ENCODE results near the gene PCMT1. TPM values are rescaled to one million over a fixed set of nuclear protein-coding genes. Genes with fewer than 3 reads are reported as not detected.

Gene PCMT1
- total RNA-seq, result 10 to 100 TPM; 48.6 to 89.5 TPM

- Mint-ChIP-seq H3K36me3 (ENCODE audit: low read depth) (peaks cover 14% of the 10 kb centered on the region), H3K4me3 (peak within 1 kb of the TSS; percentile 92), H3K27ac (peak within 1 kb of the TSS; percentile 81), H3K9me3 (no peaks in the 10 kb centered on the region), H3K27me3 (no peaks in the 10 kb centered on the region), H3K4me1 (peaks cover 15% of the 10 kb centered on the region)
- peak; percentile 91 for ATAC-seq (replicated peaks)
Measured at GRCh38 chr6:149749594-149750135, at the start of gene PCMT1. TSS of gene PCMT1 (plus strand) at chr6:149749741. CDS start at chr6:149749902, 161 bp downstream.

GRCh38 chr6:149701714-149702113 is 47.8 kb upstream of the PCMT1 start:
- Mint-ChIP-seq H3K4me3 (no peak overlapping the region), H3K4me1 (peaks cover 21% of the 10 kb centered on the region), H3K36me3 (ENCODE audit: low read depth) (peaks cover 48% of the 10 kb centered on the region), H3K27ac (no peak overlapping the region), H3K9me3 (no peaks in the 10 kb centered on the region), H3K27me3 (no peaks in the 10 kb centered on the region)
- no peak for ATAC-seq (replicated peaks)

- Mint-ChIP-seq H3K27ac (no peak overlapping the region), H3K9me3 (no peaks in the 10 kb centered on the region), H3K27me3 (no peaks in the 10 kb centered on the region), H3K4me1 (peaks cover 40% of the 10 kb centered on the region), H3K4me3 (no peak overlapping the region), H3K36me3 (ENCODE audit: low read depth) (peaks cover 49% of the 10 kb centered on the region)
- ATAC-seq (replicated peaks), result no peak
Measured at GRCh38 chr6:149711711-149712110, 37.8 kb upstream of the PCMT1 start.

- H3K4me3 Mint-ChIP-seq, result no peak overlapping the region
- no peak for ATAC-seq (replicated peaks)
- no peak overlapping the region for H3K27ac Mint-ChIP-seq
- no peaks in the 10 kb centered on the region for H3K9me3 Mint-ChIP-seq
- no peaks in the 10 kb centered on the region for H3K27me3 Mint-ChIP-seq
- H3K36me3 Mint-ChIP-seq (ENCODE audit: low read depth), result peaks cover 54% of the 10 kb centered on the region
- peaks cover 36% of the 10 kb centered on the region for H3K4me1 Mint-ChIP-seq
Measured at GRCh38 chr6:149714442-149714841, 35.1 kb upstream of the PCMT1 start.

- Mint-ChIP-seq H3K9me3 (no peaks in the 10 kb centered on the region), H3K4me3 (peak overlapping the region; percentile 96), H3K36me3 (ENCODE audit: low read depth) (peaks cover 40% of the 10 kb centered on the region), H3K27me3 (no peaks in the 10 kb centered on the region), H3K27ac (peak overlapping the region; percentile 99), H3K4me1 (peaks cover 21% of the 10 kb centered on the region)
- no peak for ATAC-seq (replicated peaks)
Measured at GRCh38 chr6:149716181-149716963, 33.2 kb upstream of the PCMT1 start.

GRCh38 chr6:149717255-149717587 is 32.3 kb upstream of the PCMT1 start:
- peak overlapping the region; percentile 96 for H3K4me3 Mint-ChIP-seq
- ATAC-seq (replicated peaks), result no peak
- H3K4me1 Mint-ChIP-seq, result peaks cover 17% of the 10 kb centered on the region
- no peaks in the 10 kb centered on the region for H3K27me3 Mint-ChIP-seq
- H3K36me3 Mint-ChIP-seq (ENCODE audit: low read depth), result peaks cover 40% of the 10 kb centered on the region
- H3K9me3 Mint-ChIP-seq, result no peaks in the 10 kb centered on the region
- H3K27ac Mint-ChIP-seq, result peak overlapping the region; percentile 99

- H3K27ac Mint-ChIP-seq, result peak within 1 kb of the TSS; percentile 99
- peak; percentile 93 for ATAC-seq (replicated peaks)
- peak within 1 kb of the TSS; percentile 96 for H3K4me3 Mint-ChIP-seq
- no peaks in the 10 kb centered on the region for H3K9me3 Mint-ChIP-seq
- H3K4me1 Mint-ChIP-seq, result peaks cover 17% of the 10 kb centered on the region
- H3K27me3 Mint-ChIP-seq, result no peaks in the 10 kb centered on the region
- H3K36me3 Mint-ChIP-seq (ENCODE audit: low read depth), result peaks cover 44% of the 10 kb centered on the region
Measured at GRCh38 chr6:149717588-149718458, 31.7 kb upstream of the PCMT1 start, which contains the start of gene LATS1. TSS of gene LATS1 (minus strand) at chr6:149718101. CDS start at chr6:149702126, 15,975 bp downstream.

- Mint-ChIP-seq H3K27ac (peak overlapping the region; percentile 16), H3K36me3 (ENCODE audit: low read depth) (peaks cover 44% of the 10 kb centered on the region), H3K4me3 (no peak overlapping the region), H3K9me3 (no peaks in the 10 kb centered on the region), H3K4me1 (peaks cover 16% of the 10 kb centered on the region), H3K27me3 (no peaks in the 10 kb centered on the region)
- ATAC-seq (replicated peaks), result no peak
Measured at GRCh38 chr6:149719531-149719930, 30.0 kb upstream of the PCMT1 start.

GRCh38 chr6:149723262-149723661 is 26.3 kb upstream of the PCMT1 start:
- Mint-ChIP-seq H3K9me3 (no peaks in the 10 kb centered on the region), H3K27ac (no peak overlapping the region), H3K27me3 (no peaks in the 10 kb centered on the region), H3K4me3 (no peak overlapping the region), H3K36me3 (ENCODE audit: low read depth) (peaks cover 57% of the 10 kb centered on the region), H3K4me1 (peaks cover 8% of the 10 kb centered on the region)
- ATAC-seq (replicated peaks), result no peak

GRCh38 chr6:149723771-149724417 is 25.6 kb upstream of the PCMT1 start:
- Mint-ChIP-seq H3K9me3 (no peaks in the 10 kb centered on the region), H3K27me3 (no peaks in the 10 kb centered on the region), H3K27ac (no peak overlapping the region), H3K4me3 (no peak overlapping the region), H3K4me1 (peaks cover 4% of the 10 kb centered on the region), H3K36me3 (ENCODE audit: low read depth) (peaks cover 64% of the 10 kb centered on the region)
- ATAC-seq (replicated peaks), result peak; percentile 92

GRCh38 chr6:149725785-149726184 is 23.8 kb upstream of the PCMT1 start:
- Mint-ChIP-seq H3K27me3 (no peaks in the 10 kb centered on the region), H3K36me3 (ENCODE audit: low read depth) (peaks cover 83% of the 10 kb centered on the region), H3K9me3 (no peaks in the 10 kb centered on the region), H3K4me3 (no peak overlapping the region), H3K27ac (no peak overlapping the region), H3K4me1 (peaks cover 4% of the 10 kb centered on the region)
- no peak for ATAC-seq (replicated peaks)

- no peaks in the 10 kb centered on the region for H3K9me3 Mint-ChIP-seq
- H3K4me3 Mint-ChIP-seq, result no peak overlapping the region
- ATAC-seq (replicated peaks), result no peak
- H3K27me3 Mint-ChIP-seq, result no peaks in the 10 kb centered on the region
- H3K4me1 Mint-ChIP-seq, result peaks cover 4% of the 10 kb centered on the region
- H3K27ac Mint-ChIP-seq, result peak overlapping the region; percentile 48
- peaks cover 99% of the 10 kb centered on the region for H3K36me3 Mint-ChIP-seq (ENCODE audit: low read depth)
Measured at GRCh38 chr6:149727793-149728498, 21.6 kb upstream of the PCMT1 start.

- Mint-ChIP-seq H3K36me3 (ENCODE audit: low read depth) (peaks cover 99% of the 10 kb centered on the region), H3K4me3 (no peak overlapping the region)
Measured at GRCh38 chr6:149728499-149729234, 20.9 kb upstream of the PCMT1 start.

More at GRCh38 chr6:149728499-149729234, 20.9 kb upstream of the PCMT1 start:
- no peak for ATAC-seq (replicated peaks)
- no peaks in the 10 kb centered on the region for H3K27me3 Mint-ChIP-seq
- no peaks in the 10 kb centered on the region for H3K9me3 Mint-ChIP-seq
- peak overlapping the region; percentile 48 for H3K27ac Mint-ChIP-seq
- peaks cover 4% of the 10 kb centered on the region for H3K4me1 Mint-ChIP-seq
